HEK293 (cell line): ENCODE data around the gene PMP22.

ENCODE experiments used
- CTCF ChIA-PET: fragments of 350-600 bp; formaldehyde crosslinking; extraction: SDS; loops from one replicate; lab custom pipeline; 2021; ENCODE audit warnings: antibody characterized with exemption; lab: Yijun Ruan, JAX
- POLR2A ChIA-PET: fragments of 300-600 bp; formaldehyde crosslinking; extraction: SDS; loops from one replicate; lab custom pipeline; 2020; ENCODE audit warnings: antibody characterized with exemption, inconsistent platforms; lab: Yijun Ruan, JAX
- H3K27ac ChIP-seq: fragments of 200-500 bp; sonication (Bioruptor generic); 2 replicates; pipeline ENCODE4 v1.5.1; 2014; ENCODE audit warnings: low read depth, low read length, control low read depth, inconsistent platforms; ENCODE audit errors: extremely low read depth
- H3K36me3 ChIP-seq, 2 experiments: fragments of 200-500 bp in 1 of 2; sonication (Bioruptor generic) in 1 of 2; 1 replicate in 1 of 2; 2 replicates in 1 of 2; pipeline ENCODE4 v1.5.1; 2014 to 2017; ENCODE audit warnings: inconsistent platforms in 2 of 2, low read length in 2 of 2; ENCODE audit not compliant: control insufficient read depth in 2 of 2, insufficient read depth in 1 of 2
- H3K4me1 ChIP-seq: fragments of 200-500 bp; sonication (Bioruptor generic); 2 replicates; pipeline ENCODE4 v1.5.1; 2014; ENCODE audit warnings: mild to moderate bottlenecking, low read length, inconsistent platforms; ENCODE audit not compliant: control insufficient read depth, insufficient read depth
- H3K4me3 ChIP-seq: 2 replicates; pipeline ENCODE4 v1.5.1; 2011; ENCODE audit warnings: low read depth, mild to moderate bottlenecking, control low read depth, low read length, moderate library complexity
- H3K9me3 ChIP-seq: fragments of 200-500 bp; sonication (Bioruptor generic); 2 replicates; pipeline ENCODE4 v1.5.1; 2014; ENCODE audit warnings: low read depth, low read length, inconsistent platforms; ENCODE audit not compliant: control insufficient read depth, insufficient read depth
- BCL11A ChIP-seq: fragments of 450-650 bp; formaldehyde crosslinking; IDR thresholded peaks from 2 replicates; pipeline ENCODE4 v1.5.1; 2016; ENCODE audit warnings: low read depth, missing biosample characterization, missing genetic modification characterization
- TCF7L2 ChIP-seq: IDR thresholded peaks from 2 replicates; pipeline ENCODE4 v1.6.1; 2011; ENCODE audit warnings: low read depth, mild to moderate bottlenecking, inconsistent platforms, low read length, moderate library complexity, borderline replicate concordance
- WT1 ChIP-seq: fragments of 450-650 bp; formaldehyde crosslinking; IDR thresholded peaks from 2 replicates; pipeline ENCODE4 v1.5.1; 2016; ENCODE audit warnings: missing biosample characterization, missing genetic modification characterization
- YY2 ChIP-seq: fragments of 450-650 bp; formaldehyde crosslinking; IDR thresholded peaks from 2 replicates; pipeline ENCODE4 v1.5.1; 2016; ENCODE audit warnings: missing biosample characterization, missing genetic modification characterization
- ZBTB1 ChIP-seq: fragments of 450-650 bp; formaldehyde crosslinking; IDR thresholded peaks from 2 replicates; pipeline ENCODE4 v1.5.1; 2016; ENCODE audit warnings: missing biosample characterization, missing genetic modification characterization
- ZBTB48 ChIP-seq: fragments of 450-650 bp; formaldehyde crosslinking; IDR thresholded peaks from 2 replicates; pipeline ENCODE4 v1.5.1; 2016; ENCODE audit warnings: missing biosample characterization, missing genetic modification characterization
- ZBTB8A ChIP-seq: fragments of 450-650 bp; formaldehyde crosslinking; IDR thresholded peaks from 2 replicates; pipeline ENCODE4 v1.5.1; 2016; ENCODE audit warnings: missing biosample characterization, missing genetic modification characterization
- ZNF10 ChIP-seq: fragments of 450-650 bp; formaldehyde crosslinking; IDR thresholded peaks from 2 replicates; pipeline ENCODE4 v1.5.1; 2017; ENCODE audit warnings: missing biosample characterization, missing genetic modification characterization
- ZNF174 ChIP-seq: fragments of 450-650 bp; formaldehyde crosslinking; IDR thresholded peaks from 2 replicates; pipeline ENCODE4 v1.5.0; 2017; ENCODE audit warnings: missing biosample characterization, mild to moderate bottlenecking, missing genetic modification characterization
- ZNF292 ChIP-seq: fragments of 450-650 bp; formaldehyde crosslinking; IDR thresholded peaks from 2 replicates; pipeline ENCODE4 v1.5.1; 2016; ENCODE audit warnings: low read depth, missing biosample characterization, missing genetic modification characterization, borderline replicate concordance
- ZNF610 ChIP-seq: fragments of 450-650 bp; formaldehyde crosslinking; IDR thresholded peaks from 2 replicates; pipeline ENCODE4 v1.5.1; 2016; ENCODE audit warnings: missing biosample characterization, missing genetic modification characterization, borderline replicate concordance
- ZNF621 ChIP-seq: fragments of 450-650 bp; formaldehyde crosslinking; IDR thresholded peaks from 2 replicates; pipeline ENCODE4 v1.5.1; 2017; ENCODE audit warnings: missing biosample characterization, missing genetic modification characterization
- ZNF658 ChIP-seq: fragments of 450-650 bp; formaldehyde crosslinking; IDR thresholded peaks from 2 replicates; pipeline ENCODE4; 2016; ENCODE audit warnings: missing biosample characterization, missing genetic modification characterization
- ZNF776 ChIP-seq: fragments of 450-650 bp; formaldehyde crosslinking; IDR thresholded peaks from 2 replicates; pipeline ENCODE4 v1.5.0; 2017; ENCODE audit warnings: missing biosample characterization, missing genetic modification characterization, borderline replicate concordance
- ZSCAN16 ChIP-seq: fragments of 450-650 bp; formaldehyde crosslinking; IDR thresholded peaks from 2 replicates; pipeline ENCODE4 v1.5.1; 2016; ENCODE audit warnings: missing biosample characterization, missing genetic modification characterization
- TF ChIP-seq, protein P1 (sequence below): fragments of 450-650 bp; formaldehyde crosslinking; IDR thresholded peaks from 2 replicates; pipeline ENCODE4 v1.5.1; 2017; ENCODE audit warnings: missing biosample characterization, missing genetic modification characterization
- TF ChIP-seq, protein P2 (sequence below): fragments of 450-650 bp; formaldehyde crosslinking; IDR thresholded peaks from 2 replicates; pipeline ENCODE4 v1.5.1; 2016; ENCODE audit warnings: missing biosample characterization, missing genetic modification characterization

PMP22 gene

DNA sequence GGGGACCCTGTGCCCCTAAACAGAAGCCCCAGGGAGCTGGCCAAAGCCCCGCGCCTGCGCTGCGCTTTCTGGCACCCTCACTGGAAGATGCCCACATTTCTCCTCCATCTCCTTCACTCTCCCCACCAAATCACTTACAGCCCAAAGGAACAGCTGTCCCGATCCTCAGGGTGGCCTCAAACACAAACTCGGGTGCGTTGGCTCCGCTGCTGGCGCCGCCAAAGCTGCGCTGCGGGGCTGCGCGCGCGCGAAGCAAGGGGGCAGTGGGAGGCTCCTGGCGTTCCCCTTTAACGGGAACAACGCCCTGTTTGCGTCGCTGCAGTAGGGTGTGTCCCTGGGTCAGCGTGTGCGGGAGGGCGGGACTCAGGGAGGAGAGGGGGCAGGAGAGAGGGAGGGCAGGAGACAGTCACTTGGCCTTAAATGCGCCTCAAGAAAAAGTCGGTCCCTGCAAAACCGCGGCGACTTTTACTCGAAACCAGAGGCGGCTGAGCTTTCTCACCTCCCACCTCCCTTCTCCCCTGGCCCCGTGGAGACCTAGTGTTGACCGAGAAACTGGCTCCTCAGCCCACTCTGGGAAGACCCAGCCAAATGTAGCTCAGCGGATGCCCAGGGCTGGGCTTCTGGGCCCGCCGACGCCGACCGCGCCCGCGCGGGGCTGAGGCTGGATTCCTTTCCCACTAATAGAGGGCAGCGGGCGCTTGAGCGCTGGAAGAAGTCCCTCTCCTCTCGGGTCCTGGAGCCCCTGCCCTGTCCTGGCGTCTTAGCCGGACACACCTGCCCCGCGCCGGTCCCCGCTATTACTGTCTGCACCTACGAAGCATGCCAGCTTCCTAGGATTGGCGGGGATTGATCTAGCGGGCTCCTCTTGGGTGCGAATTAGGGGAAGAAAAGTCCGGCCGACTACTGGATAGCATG is 2.6 kb downstream of the PMP22 start (continued):
- TF ChIP-seq ZBTB48 (tag by site-specific recombination) (peak; percentile 63), ZBTB1 (no peak), ZNF610 (no peak), WT1 (tag by site-specific recombination) (peak; percentile 55; the same call in 1 of the 2 replicates), ZNF10 (no peak), ZBTB8A (tag by site-specific recombination) (peak; percentile 88; the same call in 1 of the 2 replicates), ZNF292 (no peak)
- TF ChIP-seq, protein P1, sequence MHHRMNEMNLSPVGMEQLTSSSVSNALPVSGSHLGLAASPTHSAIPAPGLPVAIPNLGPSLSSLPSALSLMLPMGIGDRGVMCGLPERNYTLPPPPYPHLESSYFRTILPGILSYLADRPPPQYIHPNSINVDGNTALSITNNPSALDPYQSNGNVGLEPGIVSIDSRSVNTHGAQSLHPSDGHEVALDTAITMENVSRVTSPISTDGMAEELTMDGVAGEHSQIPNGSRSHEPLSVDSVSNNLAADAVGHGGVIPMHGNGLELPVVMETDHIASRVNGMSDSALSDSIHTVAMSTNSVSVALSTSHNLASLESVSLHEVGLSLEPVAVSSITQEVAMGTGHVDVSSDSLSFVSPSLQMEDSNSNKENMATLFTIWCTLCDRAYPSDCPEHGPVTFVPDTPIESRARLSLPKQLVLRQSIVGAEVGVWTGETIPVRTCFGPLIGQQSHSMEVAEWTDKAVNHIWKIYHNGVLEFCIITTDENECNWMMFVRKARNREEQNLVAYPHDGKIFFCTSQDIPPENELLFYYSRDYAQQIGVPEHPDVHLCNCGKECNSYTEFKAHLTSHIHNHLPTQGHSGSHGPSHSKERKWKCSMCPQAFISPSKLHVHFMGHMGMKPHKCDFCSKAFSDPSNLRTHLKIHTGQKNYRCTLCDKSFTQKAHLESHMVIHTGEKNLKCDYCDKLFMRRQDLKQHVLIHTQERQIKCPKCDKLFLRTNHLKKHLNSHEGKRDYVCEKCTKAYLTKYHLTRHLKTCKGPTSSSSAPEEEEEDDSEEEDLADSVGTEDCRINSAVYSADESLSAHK (tag by site-specific recombination): no peak
- TF ChIP-seq, all 188 proteins: peak for 37

GRCh38 chr17:15261802-15262290 is 3.3 kb downstream of the PMP22 start:
- peaks cover 7% of the 10 kb centered on the region for H3K4me1 ChIP-seq
- no peak overlapping the region for H3K27ac ChIP-seq
- TF ChIP-seq ZNF174 (tag by site-specific recombination) (no peak), ZNF658 (tag by site-specific recombination) (no peak), ZSCAN16 (tag by site-specific recombination) (no peak), ZNF776 (no peak)
- peaks cover 0 to 16% of the 10 kb centered on the region in 2 experiments; a peak in 1 of 3 replicates for H3K36me3 ChIP-seq
- POLR2A ChIA-PET: interaction anchor here (0.6 kb wide), 1 partner anchor 35 kb away, joined by 8 read pairs; no protein-coding TSS in a partner anchor
- no peak overlapping the region; the same call in 1 of the 2 replicates for H3K4me3 ChIP-seq
- no peaks in the 10 kb centered on the region for H3K9me3 ChIP-seq
- CTCF ChIA-PET: interaction anchor here (0.6 to 6.7 kb wide), 8 partner anchors 13 to 248 kb away, joined by 3 to 73 read pairs (median 4); no protein-coding TSS in a partner anchor

GRCh38 chr17:15261258-15261801 is 3.8 kb downstream of the PMP22 start:
- H3K4me3 ChIP-seq: peak overlapping the region; percentile 78
- H3K4me1 ChIP-seq: peaks cover 7% of the 10 kb centered on the region
- ChIA-PET POLR2A (interaction anchor here (0.5 kb wide), 1 partner anchor 228 kb away, joined by 5 read pairs; no protein-coding TSS in a partner anchor), CTCF (interaction anchor here (0.6 to 6.7 kb wide), 5 partner anchors 13 to 248 kb away, joined by 3 to 73 read pairs (median 3); no protein-coding TSS in a partner anchor)
- H3K36me3 ChIP-seq: peaks cover 1 to 16% of the 10 kb centered on the region in 2 experiments; a peak in 2 of 3 replicates
- no peaks in the 10 kb centered on the region for H3K9me3 ChIP-seq
- H3K27ac ChIP-seq: no peak overlapping the region; the same call in 1 of the 2 replicates
- TF ChIP-seq TCF7L2 (no peak), ZBTB1 (no peak), ZNF621 (tag by site-specific recombination) (no peak), ZBTB48 (tag by site-specific recombination) (peak; percentile 10; the same call in 1 of the 2 replicates), BCL11A (tag by site-specific recombination) (no peak), YY2 (tag by site-specific recombination) (no peak), ZNF658 (tag by site-specific recombination) (no peak)
- TF ChIP-seq, protein P2, sequence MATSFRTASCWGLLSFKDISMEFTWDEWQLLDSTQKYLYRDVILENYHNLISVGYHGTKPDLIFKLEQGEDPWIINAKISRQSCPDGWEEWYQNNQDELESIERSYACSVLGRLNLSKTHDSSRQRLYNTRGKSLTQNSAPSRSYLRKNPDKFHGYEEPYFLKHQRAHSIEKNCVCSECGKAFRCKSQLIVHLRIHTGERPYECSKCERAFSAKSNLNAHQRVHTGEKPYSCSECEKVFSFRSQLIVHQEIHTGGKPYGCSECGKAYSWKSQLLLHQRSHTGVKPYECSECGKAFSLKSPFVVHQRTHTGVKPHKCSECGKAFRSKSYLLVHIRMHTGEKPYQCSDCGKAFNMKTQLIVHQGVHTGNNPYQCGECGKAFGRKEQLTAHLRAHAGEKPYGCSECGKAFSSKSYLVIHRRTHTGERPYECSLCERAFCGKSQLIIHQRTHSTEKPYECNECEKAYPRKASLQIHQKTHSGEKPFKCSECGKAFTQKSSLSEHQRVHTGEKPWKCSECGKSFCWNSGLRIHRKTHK: no peak
- TF ChIP-seq, protein P1 (tag by site-specific recombination): no peak
